ENCODE measurements around the gene ADARB2. TPM values are rescaled to one million over a fixed set of nuclear protein-coding genes. Genes with fewer than 3 reads are reported as not detected.

The ADARB2 gene
- total and polyA plus RNA-seq, 10 of the 15 experiments (the other 5 are each of a cell fraction or from before 2014, with no cell fraction given): 0.02 to 4.1 (median 0.76) TPM

DNA sequence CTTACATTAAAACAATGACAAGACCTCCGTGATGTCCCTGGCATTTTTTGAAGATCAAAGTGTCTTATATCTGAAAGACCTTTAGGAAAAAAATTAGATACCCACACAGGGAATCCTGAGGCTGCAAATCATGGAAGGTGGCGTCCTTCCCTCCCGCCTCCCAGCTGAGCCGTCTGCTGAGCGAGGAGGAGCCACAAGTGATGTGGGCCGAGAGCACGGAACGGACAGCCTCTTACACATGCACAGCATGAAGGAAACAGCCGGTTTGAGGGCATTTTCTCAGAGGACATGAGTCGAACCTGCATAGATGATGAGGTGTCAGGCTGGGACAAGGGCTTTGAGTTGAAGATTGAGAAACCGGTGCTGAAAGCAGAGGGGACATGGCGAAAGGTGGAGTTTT, 163.3 kb downstream of the ADARB2 start:
- H4K20me1 ChIP-seq (ENCODE audit: control insufficient read depth, insufficient read depth): no peaks in the 10 kb centered on the region
- ChIA-PET POLR2A (no interaction called here), RAD21 (ENCODE audit: unreplicated experiment) (no interaction called here), SMC1A (ENCODE audit: uncharacterized antibody, unreplicated experiment) (no interaction called here), CTCF (no interaction called here)
- no peak overlapping the region for H3K27ac ChIP-seq (ENCODE audit: control insufficient read depth, insufficient read depth)
- no peak overlapping the region for H3K4me3 ChIP-seq
- intact Hi-C loops (cut with micrococcal nuclease; ENCODE audit: unreplicated experiment): no loop called here
- no peak overlapping the region for H3K4me2 ChIP-seq (ENCODE audit: control insufficient read depth, insufficient read depth)
- in situ Hi-C loops (cut with MboI): no loop called here
- H3K27me3 ChIP-seq (replicated peaks in 1 of 2; ENCODE audit: control insufficient read depth in 2 of 2, insufficient read depth in 2 of 2, low read length in 1 of 2): no peaks in the 10 kb centered on the region
- TF ChIP-seq TCF3 (IDR thresholded peaks at IDR 0.05; ENCODE audit: borderline replicate concordance, insufficient read depth, low read depth, low read length) (no peak), SRF (IDR thresholded peaks at IDR 0.05; ENCODE audit: low read depth in 2 of 2, low read length in 2 of 2) (no peak), HDAC6 (IDR thresholded peaks at IDR 0.05; ENCODE audit: unreplicated experiment) (no peak), JUND (IDR thresholded peaks at IDR 0.05; ENCODE audit: low read depth, low read length) (no peak), PAX5 (IDR thresholded peaks at IDR 0.05; ENCODE audit: borderline replicate concordance, low read depth, low read length) (no peak)
- TF ChIP-seq, protein P1, sequence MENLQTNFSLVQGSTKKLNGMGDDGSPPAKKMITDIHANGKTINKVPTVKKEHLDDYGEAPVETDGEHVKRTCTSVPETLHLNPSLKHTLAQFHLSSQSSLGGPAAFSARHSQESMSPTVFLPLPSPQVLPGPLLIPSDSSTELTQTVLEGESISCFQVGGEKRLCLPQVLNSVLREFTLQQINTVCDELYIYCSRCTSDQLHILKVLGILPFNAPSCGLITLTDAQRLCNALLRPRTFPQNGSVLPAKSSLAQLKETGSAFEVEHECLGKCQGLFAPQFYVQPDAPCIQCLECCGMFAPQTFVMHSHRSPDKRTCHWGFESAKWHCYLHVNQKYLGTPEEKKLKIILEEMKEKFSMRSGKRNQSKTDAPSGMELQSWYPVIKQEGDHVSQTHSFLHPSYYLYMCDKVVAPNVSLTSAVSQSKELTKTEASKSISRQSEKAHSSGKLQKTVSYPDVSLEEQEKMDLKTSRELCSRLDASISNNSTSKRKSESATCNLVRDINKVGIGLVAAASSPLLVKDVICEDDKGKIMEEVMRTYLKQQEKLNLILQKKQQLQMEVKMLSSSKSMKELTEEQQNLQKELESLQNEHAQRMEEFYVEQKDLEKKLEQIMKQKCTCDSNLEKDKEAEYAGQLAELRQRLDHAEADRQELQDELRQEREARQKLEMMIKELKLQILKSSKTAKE (IDR thresholded peaks at IDR 0.05; ENCODE audit: low read depth, poor library complexity, severe bottlenecking): no peak
- no peaks in the 10 kb centered on the region for H3K4me1 ChIP-seq (ENCODE audit: control insufficient read depth, insufficient read depth, low read length)
- ATAC-seq (no peak), FAIRE-seq (no peak), DNase-seq (ENCODE audit: low read depth, low spot score) (no peak)
- no peak overlapping the region for H3K9ac ChIP-seq (ENCODE audit: control insufficient read depth, insufficient read depth, low read length)
- no peaks in the 10 kb centered on the region for H3K9me3 ChIP-seq (replicated peaks; ENCODE audit: control insufficient read depth, insufficient read depth, low read length)
- H2AFZ ChIP-seq (ENCODE audit: control insufficient read depth, low read depth, low read length): no peak overlapping the region
- BruUV-seq (replicated peaks): no TSS peak
- no peaks in the 10 kb centered on the region for H3K79me2 ChIP-seq (ENCODE audit: control insufficient read depth, insufficient read depth, low read length)
- no peaks in the 10 kb centered on the region for H3K36me3 ChIP-seq (ENCODE audit: control insufficient read depth in 2 of 2, insufficient read depth in 2 of 2, low read length in 1 of 2)
- 52% methylated on average over 12 of the region's 12 CpGs for WGBS (ENCODE audit: insufficient coverage, insufficient replicate concordance, low lambda C conversion rate, missing lambda C conversion rate)

Data from GM12878 (cell line).